ENCODE results near the gene ARF1.

Gene ARF1

GRCh38 chr1:228144993-228145343 lies 62.5 kb downstream of the ARF1 start:
- H3K9me3 ChIP-seq (ENCODE audit: low read length) = no peaks in the 10 kb centered on the region
- H3K36me3 ChIP-seq (ENCODE audit: insufficient read depth, low read length) = peaks cover 32% of the 10 kb centered on the region
- H3K4me1 ChIP-seq (ENCODE audit: insufficient read depth, low read length) = peaks cover 29% of the 10 kb centered on the region
- no peaks in the 10 kb centered on the region for H3K27me3 ChIP-seq (ENCODE audit: insufficient read depth, low read length)
- H2AFZ ChIP-seq (ENCODE audit: low read depth, low read length) = no peak overlapping the region
- H3K4me3 ChIP-seq (ENCODE audit: low read length) = no peak overlapping the region

GRCh38 chr1:228145463-228146416 lies 63.2 kb downstream of the ARF1 start:
- Histone ChIP-seq H3K4me1 (ENCODE audit: insufficient read depth, low read length) (peaks cover 29% of the 10 kb centered on the region), H3K9me3 (ENCODE audit: low read length) (no peaks in the 10 kb centered on the region), H2AFZ (ENCODE audit: low read depth, low read length) (no peak overlapping the region), H3K4me3 (ENCODE audit: low read length) (no peak overlapping the region), H3K36me3 (ENCODE audit: insufficient read depth, low read length) (peaks cover 32% of the 10 kb centered on the region), H3K27me3 (ENCODE audit: insufficient read depth, low read length) (no peaks in the 10 kb centered on the region)

GRCh38 chr1:228146417-228147150 lies 64.1 kb downstream of the ARF1 start:
- H3K4me1 ChIP-seq (ENCODE audit: insufficient read depth, low read length) = peaks cover 21% of the 10 kb centered on the region
- no peaks in the 10 kb centered on the region for H3K27me3 ChIP-seq (ENCODE audit: insufficient read depth, low read length)
- no peak overlapping the region for H3K4me3 ChIP-seq (ENCODE audit: low read length)
- H3K9me3 ChIP-seq (ENCODE audit: low read length) = no peaks in the 10 kb centered on the region
- no peak overlapping the region for H2AFZ ChIP-seq (ENCODE audit: low read depth, low read length)
- peaks cover 32% of the 10 kb centered on the region for H3K36me3 ChIP-seq (ENCODE audit: insufficient read depth, low read length)

GRCh38 chr1:228147151-228147693 lies 64.7 kb downstream of the ARF1 start:
- H3K4me1 ChIP-seq (ENCODE audit: insufficient read depth, low read length) = peaks cover 14% of the 10 kb centered on the region
- peaks cover 32% of the 10 kb centered on the region for H3K36me3 ChIP-seq (ENCODE audit: insufficient read depth, low read length)
- H3K9me3 ChIP-seq (ENCODE audit: low read length) = no peaks in the 10 kb centered on the region
- H3K4me3 ChIP-seq (ENCODE audit: low read length) = no peak overlapping the region
- no peaks in the 10 kb centered on the region for H3K27me3 ChIP-seq (ENCODE audit: insufficient read depth, low read length)
- H2AFZ ChIP-seq (ENCODE audit: low read depth, low read length) = no peak overlapping the region

- Histone ChIP-seq H3K4me3 (ENCODE audit: low read length) (no peak overlapping the region), H3K9me3 (ENCODE audit: low read length) (no peaks in the 10 kb centered on the region), H2AFZ (ENCODE audit: low read depth, low read length) (no peak overlapping the region), H3K27me3 (ENCODE audit: insufficient read depth, low read length) (no peaks in the 10 kb centered on the region), H3K36me3 (ENCODE audit: insufficient read depth, low read length) (peaks cover 32% of the 10 kb centered on the region), H3K4me1 (ENCODE audit: insufficient read depth, low read length) (peaks cover 14% of the 10 kb centered on the region)
These were observed 65.3 kb downstream of the ARF1 start for GRCh38 chr1:228147768-228148167.

- H3K4me3 ChIP-seq (ENCODE audit: low read length) = no peak overlapping the region
- no peak overlapping the region for H2AFZ ChIP-seq (ENCODE audit: low read depth, low read length)
- H3K9me3 ChIP-seq (ENCODE audit: low read length) = no peaks in the 10 kb centered on the region
- H3K27me3 ChIP-seq (ENCODE audit: insufficient read depth, low read length) = no peaks in the 10 kb centered on the region
- H3K36me3 ChIP-seq (ENCODE audit: insufficient read depth, low read length) = peaks cover 32% of the 10 kb centered on the region
- H3K4me1 ChIP-seq (ENCODE audit: insufficient read depth, low read length) = peaks cover 14% of the 10 kb centered on the region
These were observed 65.8 kb downstream of the ARF1 start for GRCh38 chr1:228148196-228148861.

All from neuron (in vitro differentiated cells).